ENCODE data around the gene MSH3.

DNA sequence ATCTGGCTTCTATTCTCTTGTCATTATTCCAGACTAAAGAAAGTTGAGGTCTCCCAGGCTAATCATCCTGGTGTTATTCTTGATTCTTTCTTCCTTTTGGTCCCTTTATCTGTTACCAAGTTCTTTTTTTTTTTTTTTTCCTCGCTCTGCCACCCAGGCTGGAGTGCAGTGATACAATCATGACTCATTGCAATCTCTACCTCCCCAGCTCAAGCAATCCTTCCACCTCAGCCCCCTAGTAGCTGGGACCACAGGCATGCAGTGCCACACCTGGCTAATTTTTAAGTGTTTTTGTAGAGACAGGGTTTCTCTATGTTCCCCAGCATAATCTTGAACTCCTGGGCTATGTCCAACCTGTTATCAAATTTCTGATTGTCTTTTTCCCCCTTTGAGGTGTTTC is 126.9 kb downstream of the MSH3 start:
- TF ChIP-seq CTCF (conservative IDR thresholded peaks at IDR 0.05; ENCODE audit: low read length) = no peak
- TF ChIP-seq EZH2phosphoT487 (IDR thresholded peaks at IDR 0.05; ENCODE audit: borderline replicate concordance) = no peak

Data from Loucy (cell line).